ENCODE measurements around the gene TNFRSF18.

GRCh38 chr1:1181129-1181937, 25.1 kb downstream of the TNFRSF18 start:
- TF ChIP-seq, protein P1, sequence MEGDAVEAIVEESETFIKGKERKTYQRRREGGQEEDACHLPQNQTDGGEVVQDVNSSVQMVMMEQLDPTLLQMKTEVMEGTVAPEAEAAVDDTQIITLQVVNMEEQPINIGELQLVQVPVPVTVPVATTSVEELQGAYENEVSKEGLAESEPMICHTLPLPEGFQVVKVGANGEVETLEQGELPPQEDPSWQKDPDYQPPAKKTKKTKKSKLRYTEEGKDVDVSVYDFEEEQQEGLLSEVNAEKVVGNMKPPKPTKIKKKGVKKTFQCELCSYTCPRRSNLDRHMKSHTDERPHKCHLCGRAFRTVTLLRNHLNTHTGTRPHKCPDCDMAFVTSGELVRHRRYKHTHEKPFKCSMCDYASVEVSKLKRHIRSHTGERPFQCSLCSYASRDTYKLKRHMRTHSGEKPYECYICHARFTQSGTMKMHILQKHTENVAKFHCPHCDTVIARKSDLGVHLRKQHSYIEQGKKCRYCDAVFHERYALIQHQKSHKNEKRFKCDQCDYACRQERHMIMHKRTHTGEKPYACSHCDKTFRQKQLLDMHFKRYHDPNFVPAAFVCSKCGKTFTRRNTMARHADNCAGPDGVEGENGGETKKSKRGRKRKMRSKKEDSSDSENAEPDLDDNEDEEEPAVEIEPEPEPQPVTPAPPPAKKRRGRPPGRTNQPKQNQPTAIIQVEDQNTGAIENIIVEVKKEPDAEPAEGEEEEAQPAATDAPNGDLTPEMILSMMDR (conservative IDR thresholded peaks at IDR 0.05; ENCODE audit: low read depth in 2 of 2), result no peak
- TF ChIP-seq POLR2AphosphoS5 (IDR thresholded peaks at IDR 0.05; ENCODE audit: low read depth), result no peak
- TF ChIP-seq EZH2 (IDR thresholded peaks at IDR 0.05; ENCODE audit: low read depth, unreplicated experiment), result no peak
